ENCODE measurements around the gene GTF2A1L. TPM values are rescaled to one million over a fixed set of nuclear protein-coding genes. Genes with fewer than 3 reads are reported as not detected.

Gene GTF2A1L
- total RNA-seq, 1 experiment from 2014 or later: not detected

- DNase-seq (ENCODE audit: low spot score): peak; percentile 35
- Histone ChIP-seq H3K9me3 (ENCODE audit: low read depth, low read length, poor library complexity, severe bottlenecking) (no peaks in the 10 kb centered on the region), H3K27ac (ENCODE audit: low read depth, low read length, poor library complexity, severe bottlenecking) (no peak overlapping the region), H3K4me1 (ENCODE audit: insufficient read depth, low read length, poor library complexity, severe bottlenecking) (no peaks in the 10 kb centered on the region), H3K36me3 (ENCODE audit: insufficient read depth, low read length, poor library complexity, severe bottlenecking) (no peaks in the 10 kb centered on the region), H3K27me3 (replicated peaks; ENCODE audit: insufficient read depth, low read depth, low read length, poor library complexity) (no peaks in the 10 kb centered on the region), H3K4me3 (ENCODE audit: low read depth, low read length, poor library complexity, severe bottlenecking) (no peak overlapping the region)
- TF ChIP-seq EZH2 (IDR thresholded peaks at IDR 0.05; ENCODE audit: borderline replicate concordance, low read depth, low read length, poor library complexity, severe bottlenecking): no peak
- TF ChIP-seq, protein P1, sequence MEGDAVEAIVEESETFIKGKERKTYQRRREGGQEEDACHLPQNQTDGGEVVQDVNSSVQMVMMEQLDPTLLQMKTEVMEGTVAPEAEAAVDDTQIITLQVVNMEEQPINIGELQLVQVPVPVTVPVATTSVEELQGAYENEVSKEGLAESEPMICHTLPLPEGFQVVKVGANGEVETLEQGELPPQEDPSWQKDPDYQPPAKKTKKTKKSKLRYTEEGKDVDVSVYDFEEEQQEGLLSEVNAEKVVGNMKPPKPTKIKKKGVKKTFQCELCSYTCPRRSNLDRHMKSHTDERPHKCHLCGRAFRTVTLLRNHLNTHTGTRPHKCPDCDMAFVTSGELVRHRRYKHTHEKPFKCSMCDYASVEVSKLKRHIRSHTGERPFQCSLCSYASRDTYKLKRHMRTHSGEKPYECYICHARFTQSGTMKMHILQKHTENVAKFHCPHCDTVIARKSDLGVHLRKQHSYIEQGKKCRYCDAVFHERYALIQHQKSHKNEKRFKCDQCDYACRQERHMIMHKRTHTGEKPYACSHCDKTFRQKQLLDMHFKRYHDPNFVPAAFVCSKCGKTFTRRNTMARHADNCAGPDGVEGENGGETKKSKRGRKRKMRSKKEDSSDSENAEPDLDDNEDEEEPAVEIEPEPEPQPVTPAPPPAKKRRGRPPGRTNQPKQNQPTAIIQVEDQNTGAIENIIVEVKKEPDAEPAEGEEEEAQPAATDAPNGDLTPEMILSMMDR (conservative IDR thresholded peaks at IDR 0.05; ENCODE audit: low read depth, low read length): peak; percentile 56
- ChIA-PET POLR2A (ENCODE audit: low non-redundant PET) (no interaction called here), CTCF (no interaction called here)
- BruUV-seq (replicated peaks): no TSS peak
- intact Hi-C loops (cut with micrococcal nuclease; ENCODE audit: unreplicated experiment): loop anchor here (2.0 to 10.0 kb wide), 2 partner anchors 1543 to 1801 kb away; no protein-coding TSS in a partner anchor
Measured at GRCh38 chr2:48601349-48601748, 16.3 kb upstream of the GTF2A1L start.

DNA sequence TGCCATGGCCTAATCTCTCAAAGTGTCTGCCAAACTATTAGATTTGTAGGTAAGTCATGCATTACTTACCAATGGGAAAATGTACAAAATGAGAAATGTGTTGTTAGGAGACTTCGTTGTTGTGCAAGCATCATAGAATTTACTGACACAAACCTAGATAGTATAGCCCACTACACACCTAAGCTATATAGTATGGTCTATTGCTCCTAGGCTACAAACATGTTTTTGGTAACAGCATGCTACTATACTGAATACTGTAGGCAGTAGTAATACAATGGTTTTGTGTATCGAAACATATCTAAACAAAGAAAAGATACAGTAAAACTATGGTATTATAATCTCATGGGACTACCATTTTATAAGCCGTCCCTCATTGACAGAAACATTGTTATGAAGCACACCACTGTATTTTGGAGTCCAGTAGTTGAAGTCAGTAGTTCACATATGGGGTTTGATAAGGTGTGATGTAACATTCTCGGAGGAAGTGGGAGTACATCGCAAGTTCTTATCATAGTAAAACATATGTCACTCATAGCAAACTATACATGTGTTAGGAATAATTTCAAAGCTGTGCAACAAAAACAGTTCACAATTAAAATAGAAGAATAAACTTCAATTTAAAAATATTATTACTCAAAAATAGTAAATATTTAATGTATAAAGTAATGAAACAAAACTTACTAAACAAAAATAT is 12.0 kb upstream of the GTF2A1L start:
- Histone ChIP-seq H3K4me3 (ENCODE audit: low read depth, low read length, poor library complexity, severe bottlenecking) (no peak overlapping the region), H3K9me3 (ENCODE audit: low read depth, low read length, poor library complexity, severe bottlenecking) (no peaks in the 10 kb centered on the region), H3K4me1 (ENCODE audit: insufficient read depth, low read length, poor library complexity, severe bottlenecking) (no peaks in the 10 kb centered on the region), H3K27me3 (replicated peaks; ENCODE audit: insufficient read depth, low read depth, low read length, poor library complexity) (no peaks in the 10 kb centered on the region), H3K36me3 (ENCODE audit: insufficient read depth, low read length, poor library complexity, severe bottlenecking) (no peaks in the 10 kb centered on the region), H3K27ac (ENCODE audit: low read depth, low read length, poor library complexity, severe bottlenecking) (no peak overlapping the region)
- TF ChIP-seq EZH2 (IDR thresholded peaks at IDR 0.05; ENCODE audit: borderline replicate concordance, low read depth, low read length, poor library complexity, severe bottlenecking): no peak
- CTCF ChIA-PET: no interaction called here
- BruUV-seq (replicated peaks): no TSS peak
- DNase-seq (ENCODE audit: low spot score): no peak
- POLR2A ChIA-PET (ENCODE audit: low non-redundant PET): no interaction called here
- intact Hi-C loops (cut with micrococcal nuclease; ENCODE audit: unreplicated experiment): loop anchor here (10.0 kb wide), 1 partner anchor 1539 kb away; no protein-coding TSS in a partner anchor

DNA sequence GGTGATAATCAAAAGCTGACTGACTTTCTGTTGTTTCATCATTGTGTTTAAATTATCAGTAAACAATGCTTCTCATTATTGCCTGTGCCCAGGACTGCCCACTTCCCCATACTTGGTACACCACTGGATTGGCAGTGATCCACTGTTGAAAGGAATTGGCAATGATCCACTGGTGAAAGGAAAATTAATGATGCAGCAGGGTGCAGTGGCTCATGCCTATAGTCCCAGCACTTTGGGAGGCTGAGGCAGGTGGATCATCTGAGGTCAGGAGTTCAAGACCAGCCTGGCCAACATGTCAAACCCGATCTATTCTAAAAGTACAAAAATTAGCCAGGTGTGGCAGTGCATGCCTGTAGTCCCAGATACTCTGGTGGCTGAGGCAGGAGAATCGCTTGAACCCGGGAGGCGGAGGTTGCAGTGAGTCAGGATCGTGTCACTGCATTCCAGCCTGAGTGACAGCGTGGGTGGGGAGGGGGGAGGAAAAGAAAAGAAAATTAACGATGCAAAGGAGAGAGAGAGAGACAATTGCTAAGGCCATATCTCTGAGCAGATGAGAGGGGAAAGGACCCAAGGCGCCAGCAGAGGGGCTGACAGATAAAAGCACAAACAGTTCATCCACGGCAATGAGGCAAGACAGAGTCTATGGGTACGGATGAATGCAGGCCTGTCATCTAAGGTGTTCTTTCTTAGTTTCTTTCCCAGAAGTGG is 10.2 kb upstream of the GTF2A1L start:
- H3K9me3 ChIP-seq (ENCODE audit: low read depth, low read length, poor library complexity, severe bottlenecking): no peaks in the 10 kb centered on the region
- intact Hi-C loops (cut with micrococcal nuclease; ENCODE audit: unreplicated experiment): loop anchor here (10.0 kb wide), 1 partner anchor 1537 kb away; no protein-coding TSS in a partner anchor
- no peaks in the 10 kb centered on the region for H3K27me3 ChIP-seq (replicated peaks; ENCODE audit: insufficient read depth, low read depth, low read length, poor library complexity)
- H3K4me3 ChIP-seq (ENCODE audit: low read depth, low read length, poor library complexity, severe bottlenecking): no peak overlapping the region
- DNase-seq (ENCODE audit: low spot score): no peak
- no peak overlapping the region for H3K27ac ChIP-seq (ENCODE audit: low read depth, low read length, poor library complexity, severe bottlenecking)
- CTCF ChIA-PET: no interaction called here
- H3K4me1 ChIP-seq (ENCODE audit: insufficient read depth, low read length, poor library complexity, severe bottlenecking): no peaks in the 10 kb centered on the region
- BruUV-seq (replicated peaks): no TSS peak
- no peak for TF ChIP-seq EZH2 (IDR thresholded peaks at IDR 0.05; ENCODE audit: borderline replicate concordance, low read depth, low read length, poor library complexity, severe bottlenecking)
- TF ChIP-seq, protein P1 (conservative IDR thresholded peaks at IDR 0.05; ENCODE audit: low read depth, low read length): no peak
- H3K36me3 ChIP-seq (ENCODE audit: insufficient read depth, low read length, poor library complexity, severe bottlenecking): no peaks in the 10 kb centered on the region
- POLR2A ChIA-PET (ENCODE audit: low non-redundant PET): no interaction called here

Measured in A673 (cell line).